Heart left ventricle (tissue), 16 donors: ENCODE measurements around the gene MAN1B1. TPM values are rescaled to one million over a fixed set of nuclear protein-coding genes. Genes with fewer than 3 reads are reported as not detected.
A peak's percentile ranks its signal among the peaks of the same experiment; 100 is the strongest.

Experiments used
- ATAC-seq, 4 donors: fragments of 200-7000 bp; cut with Tn5 transposase; one replicate each; pipeline ENCODE4 v1.9.1; 2020 to 2022; ENCODE audit warnings: moderate library complexity in 4 of 4, mild to moderate bottlenecking in 3 of 4, moderate number of reproducible peaks in 1 of 4
- DNase-seq, 5 donors: peaks; one replicate each; pipeline ENCODE4 v3.0.0-alpha.2; 2020
- H3K27ac ChIP-seq, 12 donors: fragments of 200-600 bp; sonication (generic) in 4 of 12; one replicate each; pipeline versions ENCODE4 v1.5.0 to v1.8.0; 2016 to 2022; ENCODE audit warnings: mild to moderate bottlenecking in 2 of 12
- H3K27me3 ChIP-seq, 9 donors: fragments of 200-600 bp; sonication (generic) in 2 of 9; one replicate each; pipeline versions ENCODE4 v1.5.1 to v1.8.0; 2016 to 2022; ENCODE audit warnings: mild to moderate bottlenecking in 3 of 9
- H3K36me3 ChIP-seq, 9 donors: fragments of 200-600 bp; sonication (generic) in 2 of 9; one replicate each; pipeline versions ENCODE4 v1.5.0 to v1.8.0; 2018 to 2022; ENCODE audit warnings: mild to moderate bottlenecking in 2 of 9
- H3K4me1 ChIP-seq, 12 donors: fragments of 200-600 bp; sonication (generic) in 4 of 12; one replicate each; pipeline versions ENCODE4 v1.5.0 to v1.8.0; 2016 to 2022; ENCODE audit warnings: mild to moderate bottlenecking in 3 of 12
- H3K4me3 ChIP-seq, 12 donors: fragments of 200-600 bp; sonication (generic) in 4 of 12; one replicate each; pipeline versions ENCODE4 v1.5.0 to v1.8.0; 2017 to 2022; ENCODE audit warnings: mild to moderate bottlenecking in 9 of 12, moderate library complexity in 4 of 12
- H3K9me3 ChIP-seq, 12 donors: fragments of 200-600 bp; sonication (generic) in 4 of 12; one replicate each; pipeline versions ENCODE4 v1.5.0 to v1.8.0; 2016 to 2022; ENCODE audit warnings: mild to moderate bottlenecking in 1 of 12
- POLR2A ChIP-seq, 2 donors: fragments of 450-650 bp; IDR thresholded peaks; one replicate each; pipeline ENCODE4 v1.6.1; 2017; ENCODE audit warnings: antibody characterized with exemption in 2 of 2, mild to moderate bottlenecking in 2 of 2, moderate library complexity in 2 of 2
- WGBS, 4 donors: extraction: QIAGEN DNeasy Blood & Tissue Kit in 2 of 4; methylation state at CpG; one replicate each; pipeline versions ENCODE4 v1.1.5 to v1.1.7; 2013 to 2018; 5-methylcytosine and 5-hydroxymethylcytosine counted together
- intact Hi-C, 10 donors: fragments of 100-400 bp; cut with DNase I; formaldehyde crosslinking; loops; one replicate each; pipeline versions ENCODE4 v1.11.1 to v1.14.2; 2022
- polyA plus RNA-seq, 2 donors: library from polyadenylated mRNA; stranded (reverse); fragments of 200-250 nt; gene quantifications; one replicate each; pipeline ENCODE4 v1.2.3, GENCODE V29; 2013
- total RNA-seq, 9 donors: library from RNA; depleted of rRNA in 2 of 9; stranded (reverse); fragments of >200 nt in 2 of 9; fragmentation: NEBNext Ultra II Directional in 3 of 9; extraction: Animal tissue kit (Norgen Biotek cat#: 25700) in 3 of 9; gene quantifications; one replicate each; pipeline versions ENCODE4 v1.1.0 to v1.2.4, GENCODE V29; 2016 to 2023
- TF ChIP-seq, protein P1 (sequence below), 12 donors: fragments of 200-600 bp; sonication (generic) in 4 of 12; IDR thresholded peaks; one replicate each; pipeline versions ENCODE4 v1.5.0 to v1.8.0; 2018 to 2022; ENCODE audit warnings: antibody characterized with exemption in 12 of 12, mild to moderate bottlenecking in 5 of 12
- donor health status: ischemic (EF 13 %, LVEDD 7.1; RV severe dilation, severe dysfunction).
- donor health status: healthy with polysubstance abuse.
- donor health status: DM: no; HTN: yes; CAD: no.
- donor health status: DM: no; HTN: no; CAD: no.
- donor health status: ischemic (EF 25% LVEDD 6.9; RV normal size, moderate dysfunction).
- donor health status: ischemic (EF 25% LVEDD 5.7; RV mildly dilated, moderate dysfunction).
- donor health status: healthy.
- donor health status: DM: yes; HTN: yes; CAD: no.
- donor health status: ischemic (EF 35%, LVEDD 5.7; RV mildly dilated, moderate dysfunction).
- donor health status: nonischemic (EF 11% LVEDD 7.7; RV severe dilation, severe dysfunction).
- donor health status: DM: yes; HTN: yes; CAD: no.
- donor health status: PGD.
- donor health status: ischemic (EF 29% LVEDD 5.4; RV normal size, mild dysfunction).
- donor health status: nonischemic (EF 23%, LVEDD 6.1; RV moderate dilation, normal function).

Gene MAN1B1
- total and polyA plus RNA-seq, 11 donors: 17.6 to 40.6 (median 24.6) TPM

DNA sequence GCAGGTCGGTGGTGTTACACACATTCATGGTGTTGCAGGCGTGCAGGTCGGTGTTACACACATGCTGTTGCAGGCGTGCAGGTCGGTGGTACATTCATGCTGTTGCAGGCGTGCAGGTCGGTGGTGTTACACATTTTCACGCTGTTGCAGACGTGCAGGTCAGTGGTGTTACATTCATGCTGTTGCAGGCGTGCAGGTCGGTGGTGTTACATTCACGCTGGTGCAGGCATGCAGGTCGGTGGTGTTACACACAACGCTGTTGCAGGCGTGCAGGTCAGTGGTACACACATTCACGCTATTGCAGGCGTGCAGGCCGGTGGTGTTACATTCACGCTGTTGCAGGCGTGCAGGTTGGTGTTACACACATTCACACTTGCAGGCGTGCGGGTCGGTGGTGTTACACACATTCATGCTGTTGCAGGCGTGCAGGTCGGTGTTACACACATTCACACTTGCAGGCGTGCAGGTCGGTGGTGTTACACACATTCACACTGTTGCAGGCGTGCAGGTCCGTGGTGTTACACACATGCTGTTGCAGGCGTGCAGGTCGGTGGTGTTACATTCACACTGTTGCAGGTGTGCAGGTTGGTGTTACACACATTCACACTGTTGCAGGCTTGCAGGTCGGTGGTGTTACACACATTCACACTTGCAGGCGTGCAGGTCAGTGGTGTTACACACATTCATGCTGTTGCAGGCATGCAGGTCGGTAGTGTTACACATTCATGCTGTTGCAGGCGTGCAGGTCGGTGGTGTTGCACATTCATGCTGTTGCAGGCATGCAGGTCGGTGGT, 16.6 kb downstream of the MAN1B1 start:
- TF ChIP-seq, protein P1, sequence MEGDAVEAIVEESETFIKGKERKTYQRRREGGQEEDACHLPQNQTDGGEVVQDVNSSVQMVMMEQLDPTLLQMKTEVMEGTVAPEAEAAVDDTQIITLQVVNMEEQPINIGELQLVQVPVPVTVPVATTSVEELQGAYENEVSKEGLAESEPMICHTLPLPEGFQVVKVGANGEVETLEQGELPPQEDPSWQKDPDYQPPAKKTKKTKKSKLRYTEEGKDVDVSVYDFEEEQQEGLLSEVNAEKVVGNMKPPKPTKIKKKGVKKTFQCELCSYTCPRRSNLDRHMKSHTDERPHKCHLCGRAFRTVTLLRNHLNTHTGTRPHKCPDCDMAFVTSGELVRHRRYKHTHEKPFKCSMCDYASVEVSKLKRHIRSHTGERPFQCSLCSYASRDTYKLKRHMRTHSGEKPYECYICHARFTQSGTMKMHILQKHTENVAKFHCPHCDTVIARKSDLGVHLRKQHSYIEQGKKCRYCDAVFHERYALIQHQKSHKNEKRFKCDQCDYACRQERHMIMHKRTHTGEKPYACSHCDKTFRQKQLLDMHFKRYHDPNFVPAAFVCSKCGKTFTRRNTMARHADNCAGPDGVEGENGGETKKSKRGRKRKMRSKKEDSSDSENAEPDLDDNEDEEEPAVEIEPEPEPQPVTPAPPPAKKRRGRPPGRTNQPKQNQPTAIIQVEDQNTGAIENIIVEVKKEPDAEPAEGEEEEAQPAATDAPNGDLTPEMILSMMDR (IDR thresholded peaks at IDR 0.05): no peak
- TF ChIP-seq POLR2A (IDR thresholded peaks at IDR 0.05): no peak
- intact Hi-C loops: no loop called here
- H3K9me3 ChIP-seq: no peaks in the 10 kb centered on the region
- no peak overlapping the region for H3K4me3 ChIP-seq
- no peaks in the 10 kb centered on the region for H3K4me1 ChIP-seq
- no peak for ATAC-seq
- H3K27ac ChIP-seq: no peak overlapping the region
- peaks cover 0 to 93% (median 91%) of the 10 kb centered on the region in 9 donors for H3K36me3 ChIP-seq
- WGBS, 4 donors: 92 to 94% (median 93%) methylated on average over 37 of the region's 37 CpGs
- H3K27me3 ChIP-seq: no peaks in the 10 kb centered on the region
- DNase-seq: no peak

DNA sequence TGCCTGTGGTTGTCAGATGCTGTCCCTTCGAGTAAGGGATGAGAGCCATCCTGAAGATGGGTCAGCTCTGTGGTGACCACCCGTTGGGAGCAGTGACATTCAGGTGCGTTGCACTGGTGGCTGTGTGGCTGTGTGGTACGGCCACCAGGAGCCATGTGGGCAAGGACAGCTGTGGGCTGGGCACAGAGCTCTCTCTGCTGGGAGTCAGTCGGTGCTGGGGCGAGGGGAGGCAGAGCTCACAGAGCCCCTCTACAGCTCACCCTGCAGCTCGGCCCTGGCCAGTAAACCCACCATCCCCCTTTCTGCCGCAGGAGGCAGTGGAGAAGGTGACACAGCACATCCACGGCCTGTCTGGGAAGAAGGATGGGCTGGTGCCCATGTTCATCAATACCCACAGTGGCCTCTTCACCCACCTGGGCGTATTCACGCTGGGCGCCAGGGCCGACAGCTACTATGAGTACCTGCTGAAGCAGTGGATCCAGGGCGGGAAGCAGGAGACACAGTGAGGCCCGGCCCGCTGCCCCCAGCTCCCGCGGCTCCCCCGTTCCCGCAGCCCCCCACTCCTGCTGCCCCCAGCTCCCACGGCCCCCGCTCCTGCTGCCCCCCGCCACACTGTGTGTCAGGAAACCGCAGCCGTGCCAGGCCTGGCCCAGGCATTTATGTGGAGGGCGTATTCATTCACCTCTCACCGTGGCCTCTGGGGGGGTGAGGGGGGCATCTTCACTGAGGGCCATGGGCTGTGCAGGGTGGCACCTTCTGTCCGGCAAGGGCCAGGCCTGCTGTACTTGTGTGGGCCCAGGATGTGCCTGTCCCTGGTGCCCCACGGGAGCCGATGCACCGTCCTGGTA, 19.3 kb downstream of the MAN1B1 start:
- 91 to 96% (median 94%) methylated on average over 26 to 31 of the region's 31 CpGs for WGBS, 4 donors
- Histone ChIP-seq H3K9me3 (no peaks in the 10 kb centered on the region), H3K27me3 (no peaks in the 10 kb centered on the region), H3K27ac (no peak overlapping the region), H3K4me3 (no peak overlapping the region), H3K4me1 (no peaks in the 10 kb centered on the region), H3K36me3 (peaks cover 0 to 99% (median 81%) of the 10 kb centered on the region in 9 donors)
- no peak for TF ChIP-seq POLR2A (IDR thresholded peaks at IDR 0.05)
- TF ChIP-seq, protein P1 (IDR thresholded peaks at IDR 0.05): no peak
- DNase-seq (no peak), ATAC-seq (no peak)
- intact Hi-C loops: no loop called here

DNA sequence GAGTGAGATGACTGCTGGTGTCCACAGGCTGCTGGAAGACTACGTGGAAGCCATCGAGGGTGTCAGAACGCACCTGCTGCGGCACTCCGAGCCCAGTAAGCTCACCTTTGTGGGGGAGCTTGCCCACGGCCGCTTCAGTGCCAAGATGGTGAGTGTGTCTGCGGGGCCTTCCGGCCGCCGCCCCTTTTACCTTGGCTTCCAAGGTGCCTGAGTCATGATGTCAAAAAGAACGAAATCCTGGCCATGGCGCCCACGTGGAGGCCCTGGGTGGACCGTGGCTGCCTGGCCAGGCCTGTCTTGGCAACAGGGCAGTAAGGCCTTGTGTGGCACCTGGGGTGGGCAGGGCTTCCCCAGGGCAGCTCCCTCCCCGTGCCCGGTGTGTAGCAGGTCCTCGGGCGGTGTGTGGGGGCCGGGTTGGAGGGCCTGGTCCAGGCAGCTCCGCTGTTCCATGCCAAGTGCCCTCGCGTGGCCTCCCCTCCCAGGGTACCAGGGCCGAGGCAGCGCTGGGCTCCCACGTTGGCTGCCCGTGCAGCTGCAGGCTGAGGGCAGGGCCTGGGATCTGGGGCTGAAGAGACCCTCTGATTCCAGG, 20.0 kb downstream of the MAN1B1 start:
- Histone ChIP-seq H3K4me1 (no peaks in the 10 kb centered on the region), H3K27ac (no peak overlapping the region), H3K27me3 (no peaks in the 10 kb centered on the region), H3K36me3 (peaks cover 0 to 98% (median 79%) of the 10 kb centered on the region in 9 donors), H3K4me3 (no peak overlapping the region), H3K9me3 (no peaks in the 10 kb centered on the region)
- no peak for TF ChIP-seq POLR2A (IDR thresholded peaks at IDR 0.05)
- TF ChIP-seq, protein P1 (IDR thresholded peaks at IDR 0.05): no peak
- intact Hi-C loops: no loop called here
- 93 to 97% (median 95%) methylated on average over 18 to 27 of the region's 27 CpGs for WGBS, 4 donors
- ATAC-seq: no peak
- DNase-seq: peak in 1 of 5 donors; percentile 29
